Measurements from ENCODE around the gene CHRNG.

CHRNG gene

DNA sequence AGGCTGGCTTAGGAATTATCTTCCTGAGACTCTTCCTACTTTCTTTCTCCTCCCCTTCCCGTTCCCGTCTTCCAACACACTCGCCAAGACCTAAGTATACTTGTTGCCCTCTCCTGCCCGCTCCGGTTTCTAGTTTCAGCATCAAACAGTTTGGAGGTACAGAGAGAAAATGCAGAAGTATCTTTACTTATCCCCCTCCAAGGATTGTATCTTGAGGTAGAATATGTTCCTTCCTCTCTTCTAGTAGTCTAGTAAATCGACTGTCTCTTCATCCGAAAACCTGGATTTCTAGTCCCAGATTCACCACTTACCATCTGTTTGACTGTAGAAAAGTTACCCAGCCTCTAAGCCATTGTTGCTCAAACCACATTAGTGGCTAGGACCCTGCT is 11.8 kb downstream of the CHRNG start:
- TF ChIP-seq, protein P1, sequence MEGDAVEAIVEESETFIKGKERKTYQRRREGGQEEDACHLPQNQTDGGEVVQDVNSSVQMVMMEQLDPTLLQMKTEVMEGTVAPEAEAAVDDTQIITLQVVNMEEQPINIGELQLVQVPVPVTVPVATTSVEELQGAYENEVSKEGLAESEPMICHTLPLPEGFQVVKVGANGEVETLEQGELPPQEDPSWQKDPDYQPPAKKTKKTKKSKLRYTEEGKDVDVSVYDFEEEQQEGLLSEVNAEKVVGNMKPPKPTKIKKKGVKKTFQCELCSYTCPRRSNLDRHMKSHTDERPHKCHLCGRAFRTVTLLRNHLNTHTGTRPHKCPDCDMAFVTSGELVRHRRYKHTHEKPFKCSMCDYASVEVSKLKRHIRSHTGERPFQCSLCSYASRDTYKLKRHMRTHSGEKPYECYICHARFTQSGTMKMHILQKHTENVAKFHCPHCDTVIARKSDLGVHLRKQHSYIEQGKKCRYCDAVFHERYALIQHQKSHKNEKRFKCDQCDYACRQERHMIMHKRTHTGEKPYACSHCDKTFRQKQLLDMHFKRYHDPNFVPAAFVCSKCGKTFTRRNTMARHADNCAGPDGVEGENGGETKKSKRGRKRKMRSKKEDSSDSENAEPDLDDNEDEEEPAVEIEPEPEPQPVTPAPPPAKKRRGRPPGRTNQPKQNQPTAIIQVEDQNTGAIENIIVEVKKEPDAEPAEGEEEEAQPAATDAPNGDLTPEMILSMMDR (IDR thresholded peaks at IDR 0.05; ENCODE audit: low read depth, low read length) = no peak
- peaks cover 32% of the 10 kb centered on the region for H3K36me3 ChIP-seq
- peak overlapping the region; percentile 78 for H3K4me3 ChIP-seq (ENCODE audit: low read depth, low read length)
- no peak for DNase-seq
- H3K27me3 ChIP-seq = no peaks in the 10 kb centered on the region
- no peaks in the 10 kb centered on the region for H3K4me1 ChIP-seq
- H3K9me3 ChIP-seq = no peaks in the 10 kb centered on the region

DNA sequence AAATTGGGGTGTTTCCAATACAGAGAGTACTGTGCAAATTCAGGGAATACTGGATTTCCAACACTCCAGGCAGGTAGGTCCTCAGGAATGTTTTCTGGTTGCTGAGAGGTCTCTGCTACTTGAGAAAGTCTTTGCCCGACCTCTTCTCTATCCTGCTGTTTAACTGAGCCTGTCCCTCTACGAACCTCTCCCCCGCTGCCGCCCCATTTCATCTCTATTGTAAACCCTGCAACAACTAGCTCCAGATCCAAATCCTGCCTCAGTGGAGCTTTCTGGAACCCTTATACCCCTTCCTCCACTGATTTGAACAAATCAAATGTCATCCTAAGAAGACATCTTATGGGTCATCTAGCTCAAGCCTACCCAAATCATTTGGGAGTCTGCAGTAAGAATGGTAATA is 12.3 kb downstream of the CHRNG start:
- Histone ChIP-seq H3K36me3 (peaks cover 36% of the 10 kb centered on the region), H3K27me3 (no peaks in the 10 kb centered on the region), H3K9me3 (no peaks in the 10 kb centered on the region), H3K4me1 (no peaks in the 10 kb centered on the region), H3K4me3 (ENCODE audit: low read depth, low read length) (peak overlapping the region; percentile 78)
- no peak for DNase-seq
- TF ChIP-seq, protein P1 (IDR thresholded peaks at IDR 0.05; ENCODE audit: low read depth, low read length) = no peak

DNA sequence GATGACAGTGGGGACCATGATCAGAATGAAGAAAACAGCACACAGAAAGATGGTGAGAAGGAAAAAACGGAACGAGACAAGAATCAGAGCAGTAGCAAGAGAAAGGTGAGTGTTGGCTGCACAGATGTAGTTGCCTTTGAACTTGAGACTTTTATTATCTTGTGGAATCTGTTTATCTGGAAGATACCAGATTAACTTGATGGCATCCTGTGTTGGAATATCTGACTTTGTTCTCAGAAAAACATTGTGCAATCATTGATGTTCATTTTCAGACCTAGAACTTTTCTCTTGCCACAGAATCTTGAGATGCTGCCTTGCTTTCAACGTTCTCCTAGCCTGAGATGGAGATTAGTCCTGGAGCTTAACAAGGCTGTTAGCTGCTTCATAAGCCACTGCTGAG is 16.9 kb downstream of the CHRNG start:
- H3K36me3 ChIP-seq = peaks cover 50% of the 10 kb centered on the region
- H3K4me3 ChIP-seq (ENCODE audit: low read depth, low read length) = no peak overlapping the region
- TF ChIP-seq, protein P1 (IDR thresholded peaks at IDR 0.05; ENCODE audit: low read depth, low read length) = no peak
- H3K27me3 ChIP-seq = no peaks in the 10 kb centered on the region
- no peaks in the 10 kb centered on the region for H3K4me1 ChIP-seq
- H3K9me3 ChIP-seq = no peaks in the 10 kb centered on the region
- DNase-seq = no peak

DNA sequence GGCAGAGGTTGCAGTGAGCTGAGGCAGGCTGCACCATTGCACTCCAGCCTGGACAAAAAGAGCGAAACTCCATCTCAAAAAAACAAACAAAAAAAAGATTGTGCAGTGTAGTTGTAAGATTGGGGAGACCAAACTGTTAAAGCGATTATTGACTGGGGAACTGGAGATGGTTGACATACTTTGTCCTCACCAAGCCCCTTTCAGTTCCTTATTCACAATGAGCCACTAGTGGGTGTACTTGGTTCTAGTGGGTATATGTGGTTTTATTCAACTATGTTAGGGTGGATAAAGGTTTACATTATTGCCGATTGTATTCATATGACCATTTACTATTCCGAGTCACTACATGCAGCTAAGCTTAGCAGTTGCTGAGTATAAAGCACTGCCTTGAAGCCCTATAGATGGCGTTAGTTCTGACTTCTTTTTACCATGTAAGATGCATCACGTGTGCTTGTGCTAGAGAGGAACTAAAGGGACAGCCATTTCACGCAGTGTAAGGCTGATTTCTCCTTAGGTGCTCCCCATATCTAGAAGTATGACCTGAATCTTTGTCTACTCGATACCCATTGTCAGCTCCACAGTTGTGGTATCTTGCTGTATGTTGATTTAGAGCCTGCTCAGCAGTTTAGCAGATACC is 23.1 kb downstream of the CHRNG start:
- no peaks in the 10 kb centered on the region for H3K4me1 ChIP-seq
- TF ChIP-seq, protein P1 (IDR thresholded peaks at IDR 0.05; ENCODE audit: low read depth, low read length) = 0 out of 2 replicates have a peak, but pooled peaks have one; percentile 10
- H3K27me3 ChIP-seq = no peaks in the 10 kb centered on the region
- no peaks in the 10 kb centered on the region for H3K9me3 ChIP-seq
- no peak overlapping the region for H3K4me3 ChIP-seq (ENCODE audit: low read depth, low read length)
- no peak for DNase-seq
- peaks cover 72% of the 10 kb centered on the region for H3K36me3 ChIP-seq

DNA sequence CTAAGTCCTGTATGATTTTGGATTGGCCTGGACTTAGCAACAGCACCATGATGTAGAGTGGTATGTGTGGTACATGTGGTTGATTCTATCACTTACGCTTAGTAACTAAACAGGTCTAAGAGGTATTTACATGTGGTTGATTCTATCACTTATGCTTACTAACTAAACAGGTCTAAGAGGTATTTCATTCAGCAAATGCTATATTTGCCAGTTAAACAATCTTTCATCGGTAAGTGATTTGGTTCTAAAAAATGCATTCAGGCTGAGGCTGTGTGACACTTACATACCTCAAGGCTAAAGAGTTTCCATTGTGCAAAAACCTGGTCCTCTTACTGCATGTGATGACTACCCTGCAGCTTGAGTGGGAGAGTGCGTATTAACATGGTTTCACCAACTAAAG is 24.1 kb downstream of the CHRNG start:
- Histone ChIP-seq H3K4me3 (ENCODE audit: low read depth, low read length) (no peak overlapping the region), H3K4me1 (no peaks in the 10 kb centered on the region), H3K36me3 (peaks cover 74% of the 10 kb centered on the region), H3K27me3 (no peaks in the 10 kb centered on the region), H3K9me3 (no peaks in the 10 kb centered on the region)
- TF ChIP-seq, protein P1 (IDR thresholded peaks at IDR 0.05; ENCODE audit: low read depth, low read length) = no peak
- DNase-seq = no peak

DNA sequence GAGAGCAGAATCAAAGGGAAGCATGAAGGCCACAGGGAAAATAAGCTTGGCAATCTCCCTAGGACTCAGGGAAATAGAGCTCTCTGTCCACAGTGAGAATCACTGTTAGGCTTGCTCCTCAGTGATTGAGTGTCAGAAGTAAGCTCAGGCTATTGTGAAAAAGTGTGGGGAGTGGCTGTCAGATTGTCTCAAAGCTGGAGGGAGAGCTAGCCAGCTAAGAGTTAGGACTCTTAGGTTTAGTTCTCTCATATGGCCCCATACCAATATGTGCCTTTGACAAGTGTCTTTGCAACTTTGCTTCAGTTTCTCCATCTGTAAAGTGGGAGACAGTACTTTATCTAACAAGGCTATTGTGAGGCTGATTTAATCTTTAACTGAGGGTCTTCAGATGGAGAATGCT is 28.2 kb downstream of the CHRNG start:
- DNase-seq = no peak
- H3K4me1 ChIP-seq = no peaks in the 10 kb centered on the region
- H3K36me3 ChIP-seq = peaks cover 80% of the 10 kb centered on the region
- no peaks in the 10 kb centered on the region for H3K27me3 ChIP-seq
- no peaks in the 10 kb centered on the region for H3K9me3 ChIP-seq
- TF ChIP-seq, protein P1 (IDR thresholded peaks at IDR 0.05; ENCODE audit: low read depth, low read length) = no peak
- H3K4me3 ChIP-seq (ENCODE audit: low read depth, low read length) = no peak overlapping the region

Measured in BE2C (cell line).